Motor neuron (in vitro differentiated cells): ENCODE data around the gene MT1HL1. TPM values are rescaled to one million over a fixed set of nuclear protein-coding genes. Genes with fewer than 3 reads are reported as not detected.

Experiments
- total RNA-seq, 8 experiments: library from RNA; unstranded; fragments of 300-600 nt; gene quantifications; 2 replicates each; pipeline versions ENCODE4 v1.2.3 to v1.2.4, GENCODE V29; 2022

Gene MT1HL1
- total RNA-seq, 8 experiments from 2014 or later = not detected

Other genes starting within 250 kb of the MT1HL1 start
- 10 to 100 TPM; 13.9 to 42.3 (median 21.0) TPM for gene MTR, start 209.1 kb downstream of the MT1HL1 start, total RNA-seq
- gene RYR2, start 37.7 kb upstream of the MT1HL1 start, total RNA-seq = 1 to 10 TPM in 1 of 8 experiments, under 1 TPM in 7; 0.32 to 6.8 (median 0.63) TPM